ENCODE measurements around the gene PEBP1. TPM values are rescaled to one million over a fixed set of nuclear protein-coding genes. Genes with fewer than 3 reads are reported as not detected.

PEBP1 gene
- total RNA-seq, 2 donors from 2014 or later, result 93.4 to 99.5 TPM

DNA sequence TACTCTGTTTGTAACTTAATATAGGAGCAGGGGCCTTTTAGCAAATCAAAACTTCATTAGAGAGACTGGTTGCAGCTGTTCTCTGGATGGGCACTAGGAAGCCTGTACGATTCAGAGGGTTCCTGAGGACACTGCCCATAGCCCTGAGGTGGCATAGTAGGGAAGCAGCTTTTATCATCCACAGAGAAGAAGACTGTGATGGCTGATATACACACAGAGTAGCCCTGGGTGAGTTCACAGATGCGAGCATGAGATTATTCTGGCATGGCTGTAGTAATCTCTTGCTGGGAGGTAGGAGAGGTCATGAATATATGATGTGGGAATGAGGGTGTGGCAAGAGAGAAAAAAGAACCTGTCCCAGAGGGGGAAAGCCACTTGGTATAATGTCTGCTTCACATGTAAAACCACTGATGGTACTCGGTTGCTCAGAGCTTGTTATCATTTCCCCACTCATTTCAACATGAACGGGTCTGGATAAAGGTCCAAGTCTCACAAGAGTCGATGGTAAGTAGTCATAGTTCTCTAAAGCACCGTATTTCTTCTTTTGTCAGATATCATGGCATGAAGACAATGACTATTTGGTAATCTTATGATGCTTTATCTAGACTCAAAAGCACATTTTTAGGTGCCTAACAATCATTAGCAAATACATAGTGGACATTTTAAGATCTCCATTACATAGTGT is 52.0 kb downstream of the PEBP1 start:
- Mint-ChIP-seq H3K4me1 (ENCODE audit: low read depth) (peaks cover 4% of the 10 kb centered on the region), H3K36me3 (ENCODE audit: insufficient read depth in 2 of 2) (no peaks in the 10 kb centered on the region), H3K27ac (no peak overlapping the region), H3K27me3 (ENCODE audit: low read depth) (no peaks in the 10 kb centered on the region), H3K9me3 (no peaks in the 10 kb centered on the region), H3K4me3 (no peak overlapping the region)
- ATAC-seq (replicated peaks in 1 of 2), result no peak
- DNase-seq, result no peak

- Mint-ChIP-seq H3K9me3 (no peaks in the 10 kb centered on the region), H3K27ac (no peak overlapping the region), H3K36me3 (ENCODE audit: insufficient read depth in 2 of 2) (no peaks in the 10 kb centered on the region), H3K4me1 (ENCODE audit: low read depth) (peaks cover 4% of the 10 kb centered on the region), H3K27me3 (ENCODE audit: low read depth) (no peaks in the 10 kb centered on the region), H3K4me3 (no peak overlapping the region)
- DNase-seq (no peak), ATAC-seq (replicated peaks in 1 of 2) (no peak)
These were observed 52.9 kb downstream of the PEBP1 start for GRCh38 chr12:118188690-118189371.

GRCh38 chr12:118189741-118190191 is 53.8 kb downstream of the PEBP1 start:
- Mint-ChIP-seq H3K9me3 (no peaks in the 10 kb centered on the region), H3K36me3 (ENCODE audit: insufficient read depth in 2 of 2) (no peaks in the 10 kb centered on the region), H3K27ac (no peak overlapping the region), H3K4me3 (no peak overlapping the region), H3K4me1 (ENCODE audit: low read depth) (peaks cover 4% of the 10 kb centered on the region), H3K27me3 (ENCODE audit: low read depth) (no peaks in the 10 kb centered on the region)
- DNase-seq (no peak), ATAC-seq (replicated peaks in 1 of 2) (no peak)

DNA sequence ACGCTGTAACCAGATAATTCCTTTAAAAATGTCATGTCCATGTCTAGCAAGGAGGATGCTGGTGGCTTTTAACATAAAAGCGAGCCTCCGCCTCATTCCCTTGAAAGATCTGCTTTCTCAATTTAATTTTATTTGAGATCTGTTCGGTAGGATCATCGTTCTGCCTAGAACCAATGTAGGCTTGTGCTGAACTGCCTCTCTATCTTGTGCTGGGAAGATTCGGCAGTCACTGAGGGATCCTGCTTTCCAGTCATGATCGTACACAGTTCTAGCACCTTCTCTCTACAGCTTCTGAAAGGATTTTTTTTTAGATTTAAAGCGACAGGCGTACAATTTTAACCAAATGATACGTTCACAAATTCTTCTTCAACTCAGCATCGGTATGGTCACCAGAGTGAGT is 54.3 kb downstream of the PEBP1 start:
- no peak for ATAC-seq (replicated peaks in 1 of 2)
- no peak for DNase-seq
- Mint-ChIP-seq H3K27ac (no peak overlapping the region), H3K4me1 (ENCODE audit: low read depth) (peaks cover 4% of the 10 kb centered on the region), H3K36me3 (ENCODE audit: insufficient read depth in 2 of 2) (no peaks in the 10 kb centered on the region), H3K9me3 (no peaks in the 10 kb centered on the region), H3K4me3 (no peak overlapping the region), H3K27me3 (ENCODE audit: low read depth) (no peaks in the 10 kb centered on the region)

GRCh38 chr12:118193477-118193876 is 57.6 kb downstream of the PEBP1 start:
- no peaks in the 10 kb centered on the region for H3K9me3 Mint-ChIP-seq
- no peak for ATAC-seq (replicated peaks in 1 of 2)

DNA sequence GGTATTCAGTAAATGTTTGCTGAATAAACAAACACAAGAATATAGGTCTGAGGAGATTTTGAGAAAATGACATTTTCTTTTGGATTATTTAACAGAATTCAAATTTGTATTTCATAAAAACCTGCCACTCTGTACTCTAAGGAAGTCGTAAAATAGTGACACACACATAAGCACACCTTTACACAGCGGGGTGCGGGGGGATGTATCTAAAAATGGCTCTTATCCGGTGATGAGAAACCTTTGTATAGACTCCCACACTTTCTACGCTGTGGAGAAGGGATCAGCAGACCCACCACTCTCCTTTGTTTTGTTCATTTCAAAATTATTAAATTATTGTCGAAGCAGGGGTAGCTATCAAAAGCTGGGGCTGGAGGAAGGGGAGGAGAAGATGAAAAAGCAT is 58.0 kb downstream of the PEBP1 start:
- Mint-ChIP-seq H3K27me3 (ENCODE audit: low read depth) (no peaks in the 10 kb centered on the region), H3K36me3 (ENCODE audit: insufficient read depth in 2 of 2) (peaks cover 4 to 10% of the 10 kb centered on the region in 2 donors), H3K4me1 (ENCODE audit: low read depth) (peaks cover 4% of the 10 kb centered on the region), H3K9me3 (no peaks in the 10 kb centered on the region), H3K27ac (no peak overlapping the region), H3K4me3 (no peak overlapping the region)
- ATAC-seq (replicated peaks in 1 of 2), result no peak
- DNase-seq, result no peak

More at GRCh38 chr12:118193477-118193876, 57.6 kb downstream of the PEBP1 start:
- no peak for DNase-seq
- Mint-ChIP-seq H3K27ac (no peak overlapping the region), H3K4me1 (ENCODE audit: low read depth) (peaks cover 4% of the 10 kb centered on the region), H3K36me3 (ENCODE audit: insufficient read depth in 2 of 2) (peaks cover 4 to 10% of the 10 kb centered on the region in 2 donors), H3K27me3 (ENCODE audit: low read depth) (no peaks in the 10 kb centered on the region), H3K4me3 (no peak overlapping the region)

Other genes with a start within 250 kb of the PEBP1 start
- under 1 TPM; 0.17 to 0.21 TPM for gene KSR2, start 167.1 kb upstream of the PEBP1 start, total RNA-seq
- 10 to 100 TPM; 43.3 to 56.6 TPM for gene RFC5, start 119.4 kb upstream of the PEBP1 start, total RNA-seq
- gene WSB2, start 74.9 kb upstream of the PEBP1 start, total RNA-seq, result 10 to 100 TPM; 41.6 to 69.7 TPM
- gene VSIG10, start 32.1 kb upstream of the PEBP1 start, total RNA-seq, result 1 to 10 TPM; 3.1 to 4.5 TPM
- gene TAOK3, start 236.8 kb downstream of the PEBP1 start, total RNA-seq, result 10 to 100 TPM; 46.8 to 49.2 TPM
- gene SUDS3, start 240.4 kb downstream of the PEBP1 start, total RNA-seq, result 10 to 100 TPM; 29.5 to 32.3 TPM